DMS53 treated with DMSO at 0.1 percent for 48 hours (cell line): ENCODE measurements around the gene PPP6R2.

Experiments used
- DNase-seq: peaks from one replicate; lab custom pipeline; 2025; ENCODE audit not compliant: unreplicated experiment; lab: John Stamatoyannopoulos, UW

PPP6R2 gene

GRCh38 chr22:50464451-50464850 is 121.3 kb downstream of the PPP6R2 start:
- no peak for DNase-seq

- no peak for DNase-seq
These were observed 122.2 kb downstream of the PPP6R2 start for GRCh38 chr22:50465066-50465930.

GRCh38 chr22:50467341-50467740 is 124.2 kb downstream of the PPP6R2 start:
- DNase-seq = no peak

GRCh38 chr22:50467773-50468440 is 124.8 kb downstream of the PPP6R2 start:
- DNase-seq = no peak

GRCh38 chr22:50468626-50469025 is 125.5 kb downstream of the PPP6R2 start:
- no peak for DNase-seq

- no peak for DNase-seq
These were observed 126.5 kb downstream of the PPP6R2 start for GRCh38 chr22:50469377-50470305.

- DNase-seq = no peak
These were observed 127.4 kb downstream of the PPP6R2 start for GRCh38 chr22:50470491-50470890.

GRCh38 chr22:50471197-50471847 is 128.2 kb downstream of the PPP6R2 start:
- DNase-seq = no peak

GRCh38 chr22:50471962-50472361 is 128.8 kb downstream of the PPP6R2 start:
- DNase-seq = no peak

GRCh38 chr22:50473088-50473487 is 130.0 kb downstream of the PPP6R2 start:
- DNase-seq = no peak

- no peak for DNase-seq
These were observed 130.9 kb downstream of the PPP6R2 start for GRCh38 chr22:50473855-50474671.

GRCh38 chr22:50474710-50475651 is 131.9 kb downstream of the PPP6R2 start, which contains the start of gene SBF1:
TSS of gene SBF1 (minus strand) at chr22:50475035. CDS start at chr22:50474840, 195 bp downstream.
- peak; percentile 56 for DNase-seq

GRCh38 chr22:50475652-50476002 is 132.5 kb downstream of the PPP6R2 start:
- DNase-seq = no peak

- no peak for DNase-seq
These were observed 133.7 kb downstream of the PPP6R2 start for GRCh38 chr22:50476868-50477267.

- no peak for DNase-seq
These were observed 134.8 kb downstream of the PPP6R2 start for GRCh38 chr22:50477923-50478322.

GRCh38 chr22:50479721-50480120 is 136.6 kb downstream of the PPP6R2 start:
- no peak for DNase-seq

GRCh38 chr22:50481045-50481439 is 137.9 kb downstream of the PPP6R2 start:
- DNase-seq = no peak

GRCh38 chr22:50481440-50482106 is 138.4 kb downstream of the PPP6R2 start, which contains the start of gene ADM2:
TSS of gene ADM2 (plus strand) at chr22:50481543. CDS start at chr22:50481848, 305 bp downstream.
- DNase-seq = no peak
